GM21381 (cell line): ENCODE data around the gene PRRG2.

Source experiments
- ATAC-seq: cut with Tn5 transposase; IDR thresholded peaks from one replicate; pipeline ENCODE4 v1.9.1; 2021; ENCODE audit warnings: mild to moderate bottlenecking, moderate library complexity; ENCODE audit not compliant: unreplicated experiment

Gene PRRG2

DNA sequence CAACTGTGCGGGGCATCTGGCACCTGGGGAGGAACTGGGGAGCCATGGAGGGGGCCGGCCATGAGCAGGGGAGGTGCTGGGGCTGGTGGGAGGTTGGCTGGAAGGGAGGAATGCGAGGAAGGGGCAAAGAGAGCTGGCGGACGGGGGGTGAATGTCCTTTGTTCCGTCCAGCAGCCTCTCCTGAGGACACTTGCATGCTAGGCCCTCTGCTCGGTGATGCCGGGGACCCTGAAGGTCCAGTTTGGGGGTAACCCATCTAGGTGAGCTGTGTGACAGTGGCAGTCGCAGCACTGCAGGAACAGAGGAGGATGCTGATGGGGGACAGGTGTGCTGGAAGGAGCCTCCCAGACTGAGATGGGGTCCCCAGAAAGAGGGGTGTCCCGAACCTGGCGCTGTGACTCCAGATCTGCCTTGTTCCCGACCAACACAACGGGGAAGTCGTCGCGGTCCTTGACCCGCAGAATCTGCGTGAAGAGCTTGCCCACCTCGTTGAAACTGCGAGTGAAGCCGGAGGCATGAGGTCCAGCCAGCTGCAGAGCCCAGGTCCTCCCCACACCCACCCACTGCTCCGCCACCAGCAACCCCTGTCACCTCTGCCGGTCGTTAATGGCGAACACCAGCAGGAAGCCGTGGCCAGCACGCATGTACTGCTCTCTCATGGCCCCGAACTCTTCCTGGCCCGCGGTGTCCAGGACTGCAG, 55.3 kb downstream of the PRRG2 start:
- ATAC-seq: no peak

DNA sequence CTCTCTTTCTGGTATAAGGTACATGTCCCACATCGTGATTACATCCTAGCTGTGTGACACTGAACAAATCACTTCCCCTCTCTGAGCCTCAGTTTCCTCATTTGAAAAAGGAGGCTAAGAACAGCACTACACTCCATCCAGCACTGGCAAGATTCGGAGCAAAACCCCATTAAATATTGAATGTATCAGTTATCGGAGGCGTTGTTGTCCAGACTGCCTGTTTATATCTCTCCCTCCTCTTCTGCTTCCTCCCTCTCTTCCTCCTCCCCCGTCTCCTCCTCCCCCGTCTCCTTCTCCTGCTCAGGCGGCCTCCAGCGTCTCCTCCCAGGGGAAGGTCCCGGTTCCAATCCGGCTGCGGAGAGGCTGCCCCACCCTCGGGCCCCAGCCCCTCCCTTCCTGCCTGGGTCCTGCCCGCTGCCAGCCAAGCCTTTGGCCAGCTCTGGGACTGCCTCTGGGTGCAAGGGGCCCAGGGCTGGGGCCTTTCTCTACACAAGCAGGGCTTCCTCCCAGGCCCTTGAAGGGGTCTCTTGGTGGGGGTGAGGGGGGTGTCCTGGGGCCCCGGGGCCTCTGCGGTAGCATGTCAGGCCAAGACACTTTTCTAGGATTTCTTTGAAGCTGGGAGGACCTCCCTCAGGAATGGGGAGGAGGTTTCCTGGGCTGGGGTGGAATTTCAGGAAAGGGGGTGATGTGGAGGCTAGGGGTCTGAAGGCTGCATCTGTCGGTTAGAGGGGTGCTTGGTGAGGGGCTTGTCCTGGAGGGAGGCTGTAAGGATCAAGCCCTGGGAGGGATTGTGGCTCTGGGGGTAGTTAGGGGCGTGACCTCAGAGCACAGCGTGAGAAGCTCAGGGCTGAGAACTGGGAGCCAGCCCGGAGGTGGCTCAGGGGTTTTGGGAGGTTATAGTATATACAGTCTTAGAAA, 57.0 kb downstream of the PRRG2 start:
- no peak for ATAC-seq

DNA sequence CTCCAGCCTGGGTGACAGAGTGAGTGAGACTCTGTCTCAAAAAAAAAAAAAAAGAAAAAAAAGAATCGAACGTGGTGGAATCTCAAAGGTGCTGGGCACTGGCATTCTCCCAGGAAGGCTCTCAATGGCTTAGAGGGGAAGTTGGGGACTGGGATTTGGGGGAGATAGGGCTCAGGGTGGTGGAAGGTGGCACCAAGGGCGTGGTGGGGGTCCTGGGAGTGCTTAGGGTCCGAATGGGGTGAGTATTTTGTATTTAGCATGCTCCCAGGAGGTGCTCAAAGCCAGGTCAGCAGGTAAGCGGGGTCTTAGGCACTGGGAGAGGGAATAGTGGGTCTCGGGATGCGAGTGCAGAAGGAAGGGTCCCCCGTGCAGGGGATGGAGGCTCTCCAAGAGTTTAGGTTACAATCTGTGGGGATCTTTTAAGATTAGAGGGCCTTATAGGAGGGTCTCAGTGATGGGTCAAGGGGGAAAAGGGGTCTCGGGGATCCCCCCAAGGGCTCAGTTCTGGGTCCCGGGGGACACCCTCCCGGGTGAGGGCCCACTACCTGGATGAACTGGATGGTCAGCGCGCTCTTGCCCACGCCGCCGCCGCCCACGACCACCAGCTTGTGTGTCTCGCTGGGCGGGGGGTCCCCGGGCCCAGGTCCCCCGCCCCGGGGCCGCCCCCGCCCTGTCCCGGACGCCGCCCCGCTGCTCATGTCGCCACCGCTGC, 58.4 kb downstream of the PRRG2 start:
- ATAC-seq: no peak

DNA sequence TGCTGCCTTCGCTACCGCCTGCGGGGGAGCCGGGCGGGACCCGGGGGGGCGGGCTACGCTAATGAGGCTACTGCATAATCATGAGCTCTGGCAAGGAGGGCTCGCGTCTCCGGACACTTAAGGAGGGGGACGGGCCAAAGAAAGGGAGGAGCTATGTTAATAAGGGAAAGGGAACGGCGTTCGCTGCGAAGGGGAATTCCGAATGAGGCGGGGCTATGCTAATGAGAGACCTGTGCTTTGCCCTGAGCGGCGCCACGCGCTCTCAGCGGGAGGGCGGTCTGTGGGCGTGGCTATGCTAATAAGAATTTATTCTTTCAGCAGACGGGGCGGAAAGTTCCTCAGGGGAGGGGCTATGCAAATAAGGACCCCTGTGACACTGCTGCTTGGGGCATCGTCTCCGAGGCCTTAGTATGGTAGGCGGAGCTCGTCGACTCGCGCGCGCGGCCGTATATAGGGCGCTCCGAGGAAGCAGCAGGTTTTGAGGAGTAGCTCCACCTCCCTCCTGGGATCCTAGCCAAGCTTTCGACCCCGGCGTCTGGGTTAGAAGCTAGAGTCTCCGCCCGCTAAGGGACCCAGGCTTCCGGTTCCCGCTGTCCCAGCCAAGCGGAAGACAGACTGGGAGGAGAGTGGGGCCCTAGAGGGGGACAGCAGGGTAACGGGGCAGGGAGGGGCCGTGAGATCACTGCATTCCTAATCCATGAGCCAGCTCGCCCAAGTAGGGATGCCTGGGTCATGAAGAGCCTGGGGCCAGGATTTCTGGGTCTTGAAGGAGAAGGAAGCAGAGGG, 59.2 kb downstream of the PRRG2 start, which contains the start of gene RRAS:
Gene RRAS (minus strand): TSS at position 31 of the 786 bp plus-strand sequence. CDS start 45 bp downstream, outside the sequence.
- ATAC-seq: peak; percentile 49
